Stimulated activated CD4-positive, alpha-beta T cell treated with anti-CD3 and anti-CD28 coated beads, Interleukin-12 subunit alpha, Interleukin-12 subunit beta, amount 100 ng/mL, for 4 hours (primary cell): ENCODE measurements around the gene SNX27.
"Not testable (repeated sequence)": the region's sequence is repeated elsewhere in the genome, so short reads cannot be mapped to it uniquely, and the experiment has no call there.

Source experiments
- DNase-seq: peaks from one replicate; pipeline ENCODE4 v3.0.0-alpha.2; 2020

The SNX27 gene

GRCh38 chr1:151611832-151612500 lies at the start of gene SNX27:
SNX27 (plus strand) TSS chr1:151612050; CDS start chr1:151612202, 152 bp downstream.
- peak; percentile 82 for DNase-seq

DNA sequence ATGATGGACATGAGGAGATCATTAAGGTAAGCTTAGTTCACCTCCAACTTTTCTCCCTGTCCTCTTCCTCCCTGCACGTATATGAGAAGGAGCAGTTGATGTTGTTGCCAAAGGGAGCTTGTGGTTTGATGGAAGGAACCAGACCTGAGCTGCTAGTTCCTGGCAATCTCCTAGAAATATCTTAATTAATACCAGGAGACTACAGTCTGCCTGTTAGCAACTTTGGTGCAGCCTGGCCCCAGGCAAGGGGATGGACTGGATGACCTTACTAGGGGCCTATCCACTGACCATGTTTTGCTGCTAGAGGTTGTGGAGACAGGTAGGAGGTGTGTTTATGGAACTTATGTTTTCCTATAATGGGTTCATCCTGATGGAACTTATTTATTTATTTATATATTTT lies 49.2 kb upstream of the SNX27 start:
- DNase-seq = no peak

DNA sequence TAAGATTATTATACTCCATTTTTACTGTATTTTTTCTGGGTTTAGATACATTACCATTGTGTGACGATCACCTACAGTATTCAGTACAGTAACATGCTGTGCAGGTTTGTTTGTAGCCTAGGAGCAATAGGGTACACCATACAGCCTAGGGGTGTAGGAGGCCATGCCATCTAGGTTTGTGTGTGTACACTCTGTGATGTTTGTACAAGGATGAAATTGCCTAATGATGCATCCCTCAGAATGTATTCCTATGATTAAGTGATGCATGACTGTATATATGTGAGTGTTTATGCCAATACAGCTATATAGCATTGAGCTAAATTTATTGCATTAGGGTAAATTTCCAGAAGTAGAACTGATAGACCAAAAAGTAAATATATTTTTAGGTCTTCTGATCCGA lies 48.5 kb upstream of the SNX27 start:
- no peak for DNase-seq

GRCh38 chr1:151565502-151566189 lies 46.2 kb upstream of the SNX27 start:
- DNase-seq = no peak

GRCh38 chr1:151568626-151569088 lies 43.2 kb upstream of the SNX27 start:
- no peak for DNase-seq

DNA sequence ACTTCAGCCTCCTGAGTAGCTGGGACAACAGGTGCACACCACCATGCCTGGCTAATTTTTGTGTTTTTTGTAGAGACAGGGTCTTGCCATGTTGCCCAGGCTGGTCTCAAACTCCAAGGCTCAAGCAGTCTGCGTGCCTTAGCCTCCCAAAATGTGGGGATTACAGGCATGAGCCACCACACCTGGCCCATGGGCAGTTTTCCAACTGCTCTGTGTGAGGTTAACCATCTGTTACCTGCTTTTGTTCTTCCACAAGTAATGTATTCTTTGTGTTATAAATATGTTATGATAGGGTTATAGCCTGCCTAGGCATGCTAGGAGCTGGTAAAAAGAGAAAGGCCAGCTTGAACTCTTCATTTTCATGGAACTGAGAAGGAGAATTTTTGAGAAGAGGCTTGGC lies 41.0 kb upstream of the SNX27 start:
- no peak for DNase-seq

GRCh38 chr1:151574575-151575529 lies 37.0 kb upstream of the SNX27 start:
- no peak for DNase-seq

- no peak for DNase-seq
Measured at GRCh38 chr1:151577173-151577572, 34.7 kb upstream of the SNX27 start.

DNA sequence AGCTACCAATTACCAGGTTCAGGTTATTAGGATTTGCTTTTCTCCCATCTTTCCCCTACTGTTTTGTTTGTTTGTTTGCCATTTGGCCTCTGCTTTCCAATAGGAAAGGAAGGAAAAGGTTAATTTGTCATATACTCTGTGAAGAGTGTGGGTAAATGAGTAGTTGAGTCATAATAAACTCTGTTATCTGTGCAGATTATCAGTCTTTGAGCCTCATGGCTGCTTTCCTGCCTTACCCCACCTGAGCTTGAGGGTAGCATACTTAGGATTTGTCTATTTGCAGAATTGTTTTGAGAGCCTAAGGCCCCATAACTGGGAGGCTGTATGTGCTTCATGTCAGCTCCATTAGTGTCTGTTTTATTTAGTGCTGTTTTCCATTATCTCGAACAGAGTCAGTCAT lies 32.9 kb upstream of the SNX27 start:
- DNase-seq = no peak

- no peak for DNase-seq
Measured at GRCh38 chr1:151579436-151580225, 32.2 kb upstream of the SNX27 start.

- DNase-seq = no peak
Measured at GRCh38 chr1:151581451-151581850, 30.4 kb upstream of the SNX27 start.

DNA sequence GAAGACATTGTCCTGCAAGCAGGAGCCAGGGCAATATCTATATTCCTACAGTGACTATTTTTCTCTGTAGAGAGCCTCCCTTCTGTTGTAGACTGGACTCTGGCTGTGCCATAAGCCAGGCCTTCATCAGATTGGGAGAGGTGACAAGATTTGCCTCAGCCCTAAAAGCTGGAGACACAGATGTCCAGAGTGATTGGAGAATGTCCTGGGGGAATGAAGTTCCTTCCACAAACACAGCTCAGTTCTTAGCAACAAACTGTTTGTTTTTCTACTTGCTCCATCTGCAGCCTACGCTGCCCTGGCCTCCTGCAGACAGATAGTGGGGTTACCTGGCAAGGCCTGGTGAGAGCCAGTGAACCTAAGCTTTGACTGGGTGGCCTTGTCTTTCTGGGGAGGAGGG lies 29.9 kb upstream of the SNX27 start:
- no peak for DNase-seq

- no peak for DNase-seq
Measured at GRCh38 chr1:151583796-151584195, 28.1 kb upstream of the SNX27 start.

- DNase-seq = no peak
Measured at GRCh38 chr1:151584278-151584677, 27.6 kb upstream of the SNX27 start.

DNA sequence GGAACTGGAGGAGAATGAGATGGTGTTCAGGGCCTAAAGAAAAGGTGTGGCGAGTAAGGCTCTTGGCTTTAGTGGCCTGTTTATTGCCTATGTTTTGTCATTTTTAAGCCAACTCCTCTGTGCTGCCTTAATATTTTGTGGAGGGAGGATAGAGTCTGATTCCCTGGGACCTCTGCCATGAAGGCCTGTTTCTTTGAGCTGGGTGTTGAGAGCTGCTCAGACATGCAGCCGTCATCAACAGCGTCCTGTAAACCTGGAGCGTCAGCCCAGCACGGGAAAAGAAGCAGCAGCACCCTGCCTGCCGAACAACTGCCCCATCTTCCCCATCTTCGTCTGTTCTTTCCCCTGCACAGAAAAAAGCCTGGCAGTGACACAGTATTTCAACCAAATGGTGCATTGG lies 27.1 kb upstream of the SNX27 start:
- no peak for DNase-seq

GRCh38 chr1:151585622-151586021 lies 26.2 kb upstream of the SNX27 start:
- DNase-seq = no peak

DNA sequence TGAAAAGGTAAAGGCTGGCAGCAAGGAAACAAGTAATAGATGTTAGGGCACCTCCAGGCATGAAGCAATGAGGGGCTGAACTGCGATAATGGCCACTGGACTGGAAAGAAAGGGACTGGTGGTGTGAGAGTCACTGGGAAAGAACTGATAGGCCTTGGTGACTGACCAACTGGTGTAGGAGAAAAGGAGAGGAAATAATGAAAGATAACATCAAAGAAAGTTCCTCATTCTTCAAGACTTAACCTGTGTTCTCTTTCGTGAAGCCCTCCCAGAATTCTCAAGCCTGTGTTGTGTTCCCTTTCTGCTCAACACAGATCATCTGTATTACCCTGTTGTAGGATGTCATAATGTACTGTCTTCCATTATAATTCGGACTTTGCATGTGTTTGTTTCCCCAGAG lies 20.9 kb upstream of the SNX27 start:
- DNase-seq = no peak

DNA sequence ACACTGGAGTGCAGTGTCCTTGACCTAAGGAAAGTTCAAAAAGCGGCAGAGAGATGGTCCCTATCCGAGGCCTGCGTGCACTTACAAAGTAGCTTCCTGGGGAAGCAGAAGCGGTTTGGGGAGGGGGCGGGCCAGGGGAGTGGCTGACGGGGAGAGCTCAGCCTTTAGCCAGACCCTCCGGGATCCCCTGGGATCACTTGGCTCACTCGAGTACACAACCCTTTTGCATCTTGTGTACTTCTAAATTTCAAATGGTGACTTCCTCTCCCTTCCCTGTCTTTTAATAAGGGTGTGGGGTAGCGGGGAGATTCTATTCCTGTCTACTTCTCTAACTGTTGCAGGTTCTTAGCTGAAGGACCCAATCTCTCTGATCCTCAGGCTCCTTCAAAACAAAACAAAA lies 18.1 kb upstream of the SNX27 start:
- no peak for DNase-seq

DNA sequence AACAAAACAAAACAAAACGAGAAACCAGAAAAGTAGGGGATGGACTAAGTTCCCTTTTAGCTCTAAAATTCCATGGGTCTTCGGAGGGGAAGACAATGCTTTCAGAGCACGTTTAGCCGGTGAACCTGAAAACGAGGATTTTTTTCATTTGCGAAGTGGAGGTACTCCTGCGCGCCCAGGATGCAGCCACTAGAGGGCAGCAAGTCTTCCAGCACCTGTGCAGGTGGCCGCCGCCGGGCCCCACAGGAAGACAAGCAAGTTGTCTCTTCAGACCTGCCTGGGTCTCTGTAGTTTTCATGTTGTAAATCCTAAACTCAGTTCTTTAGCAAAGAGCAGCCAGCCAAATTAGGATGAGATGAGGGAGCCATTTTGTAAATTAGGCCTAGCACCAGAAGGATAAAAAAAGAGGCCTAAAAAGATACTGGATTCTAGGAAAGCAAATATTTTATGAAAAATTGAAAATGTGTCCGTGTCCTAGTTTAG lies 17.7 kb upstream of the SNX27 start:
- peak; percentile 84 for DNase-seq

DNA sequence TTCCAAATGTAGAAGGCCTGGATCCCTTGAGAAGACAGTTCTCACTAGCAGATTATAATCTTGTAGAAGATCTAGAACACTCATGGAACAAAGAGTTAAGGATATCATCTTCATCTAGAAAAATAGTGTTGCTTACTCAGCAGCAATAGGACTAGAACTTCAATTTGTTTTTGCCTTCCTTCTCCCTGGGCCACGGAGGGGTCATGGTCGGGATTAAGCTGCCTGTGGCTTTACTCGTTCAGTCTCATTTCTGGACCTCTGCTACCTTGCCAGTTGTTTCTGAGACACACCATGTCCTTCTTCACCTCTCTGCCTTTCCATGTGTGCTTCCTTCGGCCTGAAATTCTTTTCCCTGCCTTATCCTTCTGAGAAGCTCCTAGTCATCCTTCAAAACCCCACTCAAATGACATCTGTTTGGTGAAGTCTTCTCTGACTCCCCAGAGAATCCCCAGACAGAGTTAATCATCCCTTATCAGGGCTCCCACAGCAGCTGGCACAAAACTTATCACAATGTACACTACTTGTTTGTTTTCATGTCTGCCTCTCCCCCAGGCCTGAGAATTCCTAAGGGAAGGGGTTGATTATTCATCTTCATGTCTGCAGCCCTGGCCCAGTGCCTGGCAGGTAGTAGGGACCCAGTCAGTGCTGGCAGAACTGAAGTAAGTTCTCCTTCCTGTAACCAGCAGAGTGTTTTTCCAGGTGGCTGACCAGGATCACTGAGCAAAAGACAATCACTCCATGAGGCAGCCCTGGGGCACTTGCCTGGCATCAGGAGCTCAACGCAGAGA lies 15.5 kb upstream of the SNX27 start:
- no peak for DNase-seq

DNA sequence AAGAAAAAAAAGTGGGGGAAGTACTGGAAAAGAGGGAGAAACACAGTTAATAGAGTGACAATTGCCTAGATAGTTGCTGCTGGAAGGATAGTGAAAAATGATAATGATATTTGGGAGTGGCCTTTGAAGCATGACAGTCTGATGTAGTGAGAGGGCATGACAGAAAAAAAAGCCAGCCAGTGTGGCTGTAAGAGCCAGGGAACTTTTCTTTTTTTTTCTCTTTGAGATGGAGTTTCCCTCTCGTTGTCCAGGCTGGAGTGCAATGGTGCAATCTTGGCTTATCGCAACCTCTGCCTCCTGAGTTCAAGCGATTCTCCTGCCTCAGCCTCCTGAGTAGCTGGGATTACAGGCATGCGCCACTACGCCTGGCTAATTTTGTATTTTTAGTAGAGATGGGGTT lies 9.3 kb upstream of the SNX27 start:
- DNase-seq = not testable (repeated sequence)

GRCh38 chr1:151604291-151604690 lies 7.6 kb upstream of the SNX27 start:
- DNase-seq = no peak
